ENCODE results near the gene EXO5.

Gene EXO5

DNA sequence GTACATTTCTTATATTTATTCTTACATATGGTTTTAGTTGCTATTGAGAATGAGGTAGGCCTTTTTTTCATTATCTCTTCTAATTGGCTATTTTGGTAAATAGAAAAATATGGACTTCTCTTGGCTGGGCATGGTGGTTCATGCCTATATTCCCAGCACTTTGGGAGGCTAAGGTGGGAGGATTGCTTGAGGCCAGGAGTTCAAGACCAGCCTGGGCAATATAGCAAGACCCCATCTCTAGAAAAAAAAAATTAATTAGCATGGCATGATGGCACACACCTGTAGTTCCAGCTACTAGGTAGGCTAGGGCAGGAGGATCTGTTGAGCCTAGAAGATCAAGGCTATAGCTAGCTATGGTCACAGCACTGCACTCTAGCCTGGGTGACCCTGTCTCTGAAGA is 26.0 kb downstream of the EXO5 start:
- Histone ChIP-seq H3K4me2 (ENCODE audit: low read length) (no peak overlapping the region), H3K9ac (ENCODE audit: low read length) (no peak overlapping the region)
- TF ChIP-seq, protein P1, sequence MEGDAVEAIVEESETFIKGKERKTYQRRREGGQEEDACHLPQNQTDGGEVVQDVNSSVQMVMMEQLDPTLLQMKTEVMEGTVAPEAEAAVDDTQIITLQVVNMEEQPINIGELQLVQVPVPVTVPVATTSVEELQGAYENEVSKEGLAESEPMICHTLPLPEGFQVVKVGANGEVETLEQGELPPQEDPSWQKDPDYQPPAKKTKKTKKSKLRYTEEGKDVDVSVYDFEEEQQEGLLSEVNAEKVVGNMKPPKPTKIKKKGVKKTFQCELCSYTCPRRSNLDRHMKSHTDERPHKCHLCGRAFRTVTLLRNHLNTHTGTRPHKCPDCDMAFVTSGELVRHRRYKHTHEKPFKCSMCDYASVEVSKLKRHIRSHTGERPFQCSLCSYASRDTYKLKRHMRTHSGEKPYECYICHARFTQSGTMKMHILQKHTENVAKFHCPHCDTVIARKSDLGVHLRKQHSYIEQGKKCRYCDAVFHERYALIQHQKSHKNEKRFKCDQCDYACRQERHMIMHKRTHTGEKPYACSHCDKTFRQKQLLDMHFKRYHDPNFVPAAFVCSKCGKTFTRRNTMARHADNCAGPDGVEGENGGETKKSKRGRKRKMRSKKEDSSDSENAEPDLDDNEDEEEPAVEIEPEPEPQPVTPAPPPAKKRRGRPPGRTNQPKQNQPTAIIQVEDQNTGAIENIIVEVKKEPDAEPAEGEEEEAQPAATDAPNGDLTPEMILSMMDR (IDR thresholded peaks at IDR 0.05; ENCODE audit: low read length): no peak
- no peak for TF ChIP-seq EZH2 (IDR thresholded peaks at IDR 0.05; ENCODE audit: borderline replicate concordance, low read length)

DNA sequence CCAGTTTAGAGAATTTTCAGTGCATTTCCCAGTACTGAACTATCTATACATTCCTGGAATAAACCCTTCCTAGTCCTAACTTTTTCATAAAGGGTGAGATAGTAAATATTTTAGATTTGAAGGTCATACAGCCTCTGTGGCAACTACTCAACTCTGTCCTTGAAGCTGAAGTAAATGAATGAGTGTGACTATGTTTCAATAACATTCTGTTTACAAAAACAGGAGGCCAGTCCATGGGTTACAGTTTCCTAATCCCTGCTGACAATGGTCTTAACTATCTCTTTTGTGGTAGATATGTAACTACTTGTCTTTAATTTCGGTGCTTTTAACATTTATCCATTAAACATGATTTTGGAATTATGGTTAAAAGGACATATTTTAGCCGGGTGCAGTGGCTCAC is 27.2 kb downstream of the EXO5 start:
- Histone ChIP-seq H4K20me1 (ENCODE audit: insufficient read depth, low read length) (no peaks in the 10 kb centered on the region), H3K4me3 (ENCODE audit: low read depth, low read length, poor library complexity, severe bottlenecking) (no peak overlapping the region), H3K9me3 (ENCODE audit: low read length) (no peaks in the 10 kb centered on the region), H3K79me2 (ENCODE audit: insufficient read depth, low read length) (no peaks in the 10 kb centered on the region), H3K27ac (ENCODE audit: low read depth, low read length, poor library complexity, severe bottlenecking) (no peak overlapping the region), H3K4me1 (ENCODE audit: insufficient read depth, low read length, severe bottlenecking) (peaks cover 19% of the 10 kb centered on the region), H3K9ac (ENCODE audit: low read length) (no peak overlapping the region), H3F3A (ENCODE audit: insufficient read depth, low read length) (no peaks in the 10 kb centered on the region), H3K36me3 (ENCODE audit: insufficient read depth, low read length) (peaks cover 15% of the 10 kb centered on the region), H2AFZ (ENCODE audit: low read length) (no peak overlapping the region), H3K9me2 (ENCODE audit: low read depth, low read length) (no peaks in the 10 kb centered on the region), H3K4me2 (ENCODE audit: low read length) (no peak overlapping the region), H3K27me3 (ENCODE audit: insufficient read depth, low read length) (no peaks in the 10 kb centered on the region)
- TF ChIP-seq, protein P1 (IDR thresholded peaks at IDR 0.05; ENCODE audit: low read length): no peak
- TF ChIP-seq EZH2 (IDR thresholded peaks at IDR 0.05; ENCODE audit: borderline replicate concordance, low read length): no peak

More for the DNA sequence above, 26.0 kb downstream of the EXO5 start:
- Histone ChIP-seq H3K9me2 (ENCODE audit: low read depth, low read length) (no peaks in the 10 kb centered on the region), H3K27ac (ENCODE audit: low read depth, low read length, poor library complexity, severe bottlenecking) (no peak overlapping the region), H4K20me1 (ENCODE audit: insufficient read depth, low read length) (no peaks in the 10 kb centered on the region), H3K27me3 (ENCODE audit: insufficient read depth, low read length) (no peaks in the 10 kb centered on the region), H3F3A (ENCODE audit: insufficient read depth, low read length) (no peaks in the 10 kb centered on the region), H3K9me3 (ENCODE audit: low read length) (peaks cover 2% of the 10 kb centered on the region; the same call in 1 of the 2 replicates), H3K36me3 (ENCODE audit: insufficient read depth, low read length) (peaks cover 15% of the 10 kb centered on the region), H3K79me2 (ENCODE audit: insufficient read depth, low read length) (no peaks in the 10 kb centered on the region), H2AFZ (ENCODE audit: low read length) (no peak overlapping the region), H3K4me3 (ENCODE audit: low read depth, low read length, poor library complexity, severe bottlenecking) (no peak overlapping the region), H3K4me1 (ENCODE audit: insufficient read depth, low read length, severe bottlenecking) (peaks cover 21% of the 10 kb centered on the region)

DNA sequence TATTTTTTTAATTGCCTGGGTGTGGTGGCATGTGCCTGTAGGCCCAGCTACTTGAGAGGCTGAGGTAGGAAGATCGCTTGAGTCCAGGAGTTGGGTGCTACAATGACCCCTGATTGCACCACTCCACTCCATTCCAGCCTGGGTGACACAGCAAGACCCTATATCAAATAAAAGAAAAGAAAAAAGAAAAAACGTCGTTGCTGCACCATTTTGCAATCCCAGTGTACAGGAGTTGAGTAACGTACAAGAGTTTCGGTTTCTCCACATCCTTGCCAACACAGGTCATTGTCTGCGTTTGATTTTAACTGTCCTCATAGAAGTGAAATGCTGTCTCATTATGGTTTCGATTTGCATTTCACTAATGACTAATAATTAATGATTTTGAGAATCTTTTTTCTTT is 30.8 kb downstream of the EXO5 start:
- Histone ChIP-seq H3K27ac (ENCODE audit: low read depth, low read length, poor library complexity, severe bottlenecking) (no peak overlapping the region), H3F3A (ENCODE audit: insufficient read depth, low read length) (no peaks in the 10 kb centered on the region), H3K4me1 (ENCODE audit: insufficient read depth, low read length, severe bottlenecking) (no peaks in the 10 kb centered on the region), H4K20me1 (ENCODE audit: insufficient read depth, low read length) (no peaks in the 10 kb centered on the region), H3K9me2 (ENCODE audit: low read depth, low read length) (no peaks in the 10 kb centered on the region), H3K27me3 (ENCODE audit: insufficient read depth, low read length) (no peaks in the 10 kb centered on the region), H3K9ac (ENCODE audit: low read length) (no peak overlapping the region), H3K36me3 (ENCODE audit: insufficient read depth, low read length) (peaks cover 41% of the 10 kb centered on the region), H3K79me2 (ENCODE audit: insufficient read depth, low read length) (no peaks in the 10 kb centered on the region), H3K4me3 (ENCODE audit: low read depth, low read length, poor library complexity, severe bottlenecking) (no peak overlapping the region), H3K9me3 (ENCODE audit: low read length) (no peaks in the 10 kb centered on the region), H2AFZ (ENCODE audit: low read length) (no peak overlapping the region), H3K4me2 (ENCODE audit: low read length) (no peak overlapping the region)
- TF ChIP-seq EZH2 (IDR thresholded peaks at IDR 0.05; ENCODE audit: borderline replicate concordance, low read length): no peak
- TF ChIP-seq, protein P1 (IDR thresholded peaks at IDR 0.05; ENCODE audit: low read length): no peak

Data from OCI-LY1 (cell line).